MCF 10A (cell line): ENCODE results near the gene DNAH6. TPM values are rescaled to one million over a fixed set of nuclear protein-coding genes. Genes with fewer than 3 reads are reported as not detected.

Source experiments
- BruUV-seq: library from RNA; stranded (reverse); fragments of 400-500 nt; replicated peaks from 2 replicates; lab custom pipeline; 2021; lab: Mats Ljungman, UMichigan
- CTCF ChIA-PET: fragments of 300-600 bp; sonication (Branson Sonifier 250); formaldehyde crosslinking; extraction: SDS; loops from one replicate; lab custom pipeline; 2021; ENCODE audit warnings: antibody characterized with exemption, inconsistent platforms; lab: Yijun Ruan, JAX
- POLR2A ChIA-PET: fragments of 300-600, 350-650 bp; sonication (Branson Sonifier 250); formaldehyde crosslinking; extraction: SDS; loops from one replicate; lab custom pipeline; 2020; ENCODE audit warnings: antibody characterized with exemption, inconsistent platforms; lab: Yijun Ruan, JAX
- DNase-seq: peaks from one replicate; pipeline ENCODE4 v3.0.0-alpha.2; 2018; ENCODE audit not compliant: unreplicated experiment
- H3K27ac Mint-ChIP-seq: one replicate; pipeline ENCODE4 v1.8.0; 2022; ENCODE audit warnings: mild to moderate bottlenecking, low read depth, mixed read lengths; ENCODE audit not compliant: unreplicated experiment
- H3K27me3 Mint-ChIP-seq: one replicate; pipeline ENCODE4 v1.8.0; 2022; ENCODE audit warnings: mixed read lengths; ENCODE audit not compliant: insufficient read depth, unreplicated experiment
- H3K36me3 Mint-ChIP-seq: one replicate; pipeline ENCODE4 v1.8.0; 2022; ENCODE audit warnings: mild to moderate bottlenecking, moderate library complexity, mixed read lengths; ENCODE audit not compliant: insufficient read depth, unreplicated experiment
- H3K4me1 Mint-ChIP-seq: one replicate; pipeline ENCODE4 v1.8.0; 2022; ENCODE audit warnings: mixed read lengths; ENCODE audit not compliant: insufficient read depth, unreplicated experiment
- H3K4me3 Mint-ChIP-seq: one replicate; pipeline ENCODE4 v1.8.0; 2022; ENCODE audit warnings: mild to moderate bottlenecking, moderate library complexity, mixed read lengths; ENCODE audit not compliant: unreplicated experiment
- H3K9me3 Mint-ChIP-seq: one replicate; pipeline ENCODE4 v1.8.0; 2022; ENCODE audit warnings: mixed read lengths; ENCODE audit not compliant: unreplicated experiment
- intact Hi-C: fragments of 100-400 bp; cut with micrococcal nuclease; formaldehyde crosslinking; loops from 2 replicates; pipeline ENCODE4 v1.14.1; 2022
- total RNA-seq: library from RNA; stranded (reverse); gene quantifications from 2 replicates; pipeline ENCODE4 v1.2.3, GENCODE V29; 2022
- TF ChIP-seq, protein P1 (sequence below): fragments of 200-600 bp; IDR thresholded peaks from one replicate; pipeline ENCODE4 v1.8.0; 2022; ENCODE audit warnings: antibody characterized with exemption, mild to moderate bottlenecking; ENCODE audit not compliant: unreplicated experiment

DNAH6 gene
- total RNA-seq, 1 experiment from 2014 or later: 0.14 TPM

DNA sequence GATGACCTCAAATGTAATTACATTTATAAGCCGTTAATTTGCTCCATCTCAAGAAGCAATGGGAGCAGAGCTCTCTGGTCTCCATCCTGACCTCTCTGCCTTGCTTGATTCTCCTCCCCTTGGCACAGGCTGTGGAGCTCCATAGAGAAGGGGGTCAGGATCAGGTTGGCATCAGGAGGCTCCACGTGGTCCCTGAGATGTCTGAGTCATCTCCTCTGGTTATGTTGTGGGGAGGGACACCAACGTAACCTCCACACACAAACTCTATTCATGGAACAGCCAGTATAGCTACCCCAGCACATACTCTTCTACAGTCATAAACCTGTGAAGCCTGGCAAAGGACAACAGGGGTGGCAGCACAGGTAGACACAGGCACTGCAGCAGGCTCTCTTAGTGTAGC lies 335.6 kb downstream of the DNAH6 start:
- no peak overlapping the region for H3K4me3 Mint-ChIP-seq
- H3K4me1 Mint-ChIP-seq: peaks cover 16% of the 10 kb centered on the region
- POLR2A ChIA-PET: no interaction called here
- intact Hi-C loops: no loop called here
- H3K36me3 Mint-ChIP-seq: peaks cover 7% of the 10 kb centered on the region
- BruUV-seq: no TSS peak
- CTCF ChIA-PET: interaction anchor here (0.6 to 2.0 kb wide), 4 partner anchors 8 to 325 kb away, joined by 3 to 6 read pairs (median 4); no protein-coding TSS in a partner anchor
- TF ChIP-seq, protein P1, sequence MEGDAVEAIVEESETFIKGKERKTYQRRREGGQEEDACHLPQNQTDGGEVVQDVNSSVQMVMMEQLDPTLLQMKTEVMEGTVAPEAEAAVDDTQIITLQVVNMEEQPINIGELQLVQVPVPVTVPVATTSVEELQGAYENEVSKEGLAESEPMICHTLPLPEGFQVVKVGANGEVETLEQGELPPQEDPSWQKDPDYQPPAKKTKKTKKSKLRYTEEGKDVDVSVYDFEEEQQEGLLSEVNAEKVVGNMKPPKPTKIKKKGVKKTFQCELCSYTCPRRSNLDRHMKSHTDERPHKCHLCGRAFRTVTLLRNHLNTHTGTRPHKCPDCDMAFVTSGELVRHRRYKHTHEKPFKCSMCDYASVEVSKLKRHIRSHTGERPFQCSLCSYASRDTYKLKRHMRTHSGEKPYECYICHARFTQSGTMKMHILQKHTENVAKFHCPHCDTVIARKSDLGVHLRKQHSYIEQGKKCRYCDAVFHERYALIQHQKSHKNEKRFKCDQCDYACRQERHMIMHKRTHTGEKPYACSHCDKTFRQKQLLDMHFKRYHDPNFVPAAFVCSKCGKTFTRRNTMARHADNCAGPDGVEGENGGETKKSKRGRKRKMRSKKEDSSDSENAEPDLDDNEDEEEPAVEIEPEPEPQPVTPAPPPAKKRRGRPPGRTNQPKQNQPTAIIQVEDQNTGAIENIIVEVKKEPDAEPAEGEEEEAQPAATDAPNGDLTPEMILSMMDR: no peak
- no peak for DNase-seq
- H3K9me3 Mint-ChIP-seq: no peaks in the 10 kb centered on the region
- H3K27ac Mint-ChIP-seq: no peak overlapping the region
- no peaks in the 10 kb centered on the region for H3K27me3 Mint-ChIP-seq

DNA sequence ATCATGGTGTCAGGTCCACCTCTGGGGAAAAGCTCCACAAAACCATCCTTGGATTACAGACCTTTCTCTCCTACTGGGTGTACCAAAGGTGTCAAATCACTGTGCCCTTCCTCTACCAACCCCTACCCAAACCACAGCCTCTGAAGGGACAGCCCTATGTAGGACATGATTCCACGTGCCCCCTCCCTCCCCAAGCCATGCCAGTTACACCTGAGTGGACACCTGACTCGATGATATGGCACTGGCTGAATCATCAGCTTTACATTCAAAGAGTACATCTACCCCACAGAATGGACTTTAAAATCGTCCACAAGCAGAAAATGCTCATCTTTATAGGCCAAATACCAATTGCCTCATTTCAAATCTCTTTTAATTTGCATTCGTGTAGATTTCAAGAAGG lies 338.6 kb downstream of the DNAH6 start:
- no TSS peak for BruUV-seq
- intact Hi-C loops: no loop called here
- CTCF ChIA-PET: no interaction called here

DNA sequence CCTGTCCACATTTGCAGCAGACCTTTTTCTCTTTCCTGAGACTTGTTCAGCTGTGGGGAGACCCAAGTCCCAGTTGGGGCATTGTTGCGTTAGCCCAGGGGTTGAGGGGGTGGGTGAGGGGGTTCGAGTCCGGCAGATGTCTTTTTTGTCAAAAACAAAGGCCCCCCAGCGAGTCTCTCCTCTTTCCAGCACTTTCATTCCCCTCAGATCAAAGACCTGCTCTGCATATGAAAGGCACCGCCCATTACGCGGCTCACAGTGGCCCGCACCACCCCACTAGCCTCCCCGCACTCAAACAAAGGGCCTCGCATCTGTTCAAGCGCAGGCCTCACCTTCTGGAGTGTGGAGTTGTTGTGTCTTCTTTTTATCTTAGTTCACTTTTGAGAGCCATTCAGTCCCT lies 339.4 kb downstream of the DNAH6 start:
- ChIA-PET CTCF (no interaction called here), POLR2A (interaction anchor here (0.6 kb wide), 1 partner anchor 358 kb away, joined by 3 read pairs; no protein-coding TSS in a partner anchor)
- no peaks in the 10 kb centered on the region for H3K9me3 Mint-ChIP-seq
- intact Hi-C loops: no loop called here
- H3K27ac Mint-ChIP-seq: no peak overlapping the region
- BruUV-seq: no TSS peak
- peaks cover 7% of the 10 kb centered on the region for H3K36me3 Mint-ChIP-seq
- TF ChIP-seq, protein P1: no peak
- H3K27me3 Mint-ChIP-seq: no peaks in the 10 kb centered on the region
- H3K4me1 Mint-ChIP-seq: peaks cover 5% of the 10 kb centered on the region
- H3K4me3 Mint-ChIP-seq: no peak overlapping the region
- no peak for DNase-seq

More for the DNA sequence above, 338.6 kb downstream of the DNAH6 start:
- Mint-ChIP-seq H3K9me3 (no peaks in the 10 kb centered on the region), H3K4me3 (no peak overlapping the region), H3K36me3 (peaks cover 7% of the 10 kb centered on the region), H3K4me1 (peaks cover 12% of the 10 kb centered on the region), H3K27me3 (no peaks in the 10 kb centered on the region), H3K27ac (no peak overlapping the region)
- no peak for DNase-seq
- POLR2A ChIA-PET: no interaction called here
- TF ChIP-seq, protein P1: no peak

DNA sequence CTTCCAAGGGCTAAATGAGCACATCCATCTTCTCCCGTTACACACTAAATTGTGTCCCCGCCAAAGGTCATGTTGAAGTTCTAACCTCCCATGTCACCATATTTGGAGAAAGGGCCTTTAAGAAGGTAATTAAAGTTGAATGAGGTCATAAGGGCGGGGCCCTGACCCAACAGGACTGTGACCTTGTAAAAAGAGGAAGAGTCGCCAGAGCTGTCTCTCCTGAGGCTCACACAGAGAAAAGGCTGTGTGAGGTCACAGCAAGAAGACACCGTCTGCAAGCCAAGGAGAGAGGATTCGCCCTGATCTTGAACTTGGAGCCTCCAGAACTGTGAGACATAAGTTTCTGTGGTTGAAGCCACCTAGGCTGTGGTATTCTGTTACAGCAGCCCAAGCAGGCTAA lies 340.5 kb downstream of the DNAH6 start:
- H3K4me3 Mint-ChIP-seq: no peak overlapping the region
- H3K36me3 Mint-ChIP-seq: peaks cover 7% of the 10 kb centered on the region
- BruUV-seq: no TSS peak
- CTCF ChIA-PET: interaction anchor here (0.9 kb wide), 1 partner anchor 330 kb away, joined by 5 read pairs; no protein-coding TSS in a partner anchor
- intact Hi-C loops: no loop called here
- POLR2A ChIA-PET: no interaction called here
- no peaks in the 10 kb centered on the region for H3K9me3 Mint-ChIP-seq
- H3K27me3 Mint-ChIP-seq: no peaks in the 10 kb centered on the region
- no peak overlapping the region for H3K27ac Mint-ChIP-seq
- TF ChIP-seq, protein P1: no peak
- peaks cover 5% of the 10 kb centered on the region for H3K4me1 Mint-ChIP-seq
- DNase-seq: no peak
